GM18870 (cell line): ENCODE data around the gene ATXN1.

Source experiments
- ATAC-seq: cut with Tn5 transposase; IDR thresholded peaks from one replicate; pipeline ENCODE4 v1.9.1; 2021; ENCODE audit warnings: moderate library complexity; ENCODE audit not compliant: unreplicated experiment

Gene ATXN1

DNA sequence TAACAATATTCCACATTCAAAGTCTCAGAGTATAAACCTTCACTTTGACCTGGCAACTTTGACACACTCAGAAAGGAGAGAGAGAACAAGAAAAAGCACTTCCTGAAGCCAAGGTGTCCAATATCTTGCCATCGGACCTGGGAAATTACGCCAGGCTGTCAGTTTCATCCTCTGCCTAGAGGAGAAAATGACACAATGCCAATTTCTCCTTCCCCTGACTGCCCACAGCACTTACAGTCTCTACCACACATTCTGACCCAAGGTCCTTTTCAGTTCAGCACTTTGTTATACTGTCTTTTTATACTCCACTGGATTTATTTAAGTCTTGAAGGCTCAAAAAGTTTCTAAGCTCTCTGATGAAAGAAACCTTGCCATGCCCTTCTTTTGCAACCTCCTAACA lies 272.4 kb downstream of the ATXN1 start:
- ATAC-seq = no peak

DNA sequence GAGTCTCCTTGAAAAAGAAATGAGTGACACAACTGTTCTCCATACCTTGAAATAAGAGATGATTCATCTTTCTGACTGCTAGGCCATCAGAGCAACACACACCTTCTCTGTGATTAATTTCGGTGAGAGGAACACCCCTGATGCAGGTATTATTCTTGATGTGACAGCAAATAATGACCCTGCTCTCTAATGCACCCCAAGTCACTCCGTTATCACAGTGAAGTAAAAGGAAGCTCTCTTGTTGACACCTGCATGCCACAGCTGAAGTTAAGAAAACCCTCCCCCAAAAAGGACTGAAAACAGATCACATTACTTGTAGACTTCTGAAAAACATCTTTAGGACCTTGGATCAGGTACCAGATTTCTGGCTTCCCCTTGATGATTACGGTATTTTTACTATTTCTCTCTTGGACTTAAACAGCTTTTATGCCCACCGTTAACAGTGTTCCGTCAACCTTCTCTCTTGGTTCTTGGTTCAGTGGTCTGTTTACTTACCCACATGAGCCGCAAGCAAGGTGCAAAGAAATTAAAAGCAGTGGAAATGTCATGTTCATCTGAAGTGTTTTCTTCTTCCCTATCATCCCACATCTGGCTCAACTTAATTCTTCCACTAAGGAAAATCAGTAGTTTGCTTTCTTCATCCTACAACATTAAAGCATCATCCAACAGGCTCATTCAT lies 273.1 kb downstream of the ATXN1 start:
- no peak for ATAC-seq

DNA sequence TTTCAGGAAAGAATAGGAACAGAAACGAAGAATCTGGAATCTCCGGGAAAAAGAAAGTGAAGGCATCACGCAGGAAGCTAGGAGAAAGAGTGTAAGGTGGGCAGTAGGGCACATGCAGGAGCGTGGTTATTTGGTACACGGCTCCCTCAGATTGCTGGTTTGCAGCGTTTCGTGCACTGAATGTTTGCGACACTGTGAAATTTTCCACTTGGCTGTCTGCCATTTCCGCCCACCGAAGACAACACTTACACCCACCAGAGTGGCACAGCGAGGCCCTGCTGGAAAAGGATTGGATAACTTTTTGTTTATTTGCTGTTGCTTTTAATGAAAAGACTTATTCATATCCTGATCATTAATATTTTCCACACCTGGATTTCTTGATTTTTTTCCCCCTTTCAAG lies 274.6 kb downstream of the ATXN1 start:
- ATAC-seq = no peak

DNA sequence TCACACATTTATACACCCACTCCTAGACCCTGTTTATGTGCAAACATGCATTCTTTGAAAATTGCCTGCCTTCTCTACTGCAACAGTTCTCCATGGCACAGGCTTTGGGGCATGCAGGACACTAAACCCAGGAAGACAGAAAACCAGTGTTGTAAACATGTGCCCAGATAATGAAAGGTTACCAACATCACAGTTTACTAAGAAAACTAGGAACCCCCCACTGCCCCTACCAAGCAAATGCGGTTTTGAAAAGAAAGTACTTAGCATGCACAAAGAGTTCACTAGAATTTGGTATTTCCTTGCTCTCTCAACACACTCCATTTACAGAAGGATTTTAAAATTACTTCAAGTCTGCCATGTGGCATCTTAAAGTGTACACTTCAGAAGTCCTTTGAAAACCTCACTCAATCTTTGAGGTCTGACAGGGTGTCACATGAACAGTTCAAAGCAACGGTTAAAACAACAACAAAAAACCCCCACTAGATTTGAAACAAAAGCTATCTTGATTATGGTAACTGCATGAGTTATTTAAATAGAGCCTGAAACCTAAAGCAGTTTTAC lies 277.9 kb downstream of the ATXN1 start:
- no peak for ATAC-seq

DNA sequence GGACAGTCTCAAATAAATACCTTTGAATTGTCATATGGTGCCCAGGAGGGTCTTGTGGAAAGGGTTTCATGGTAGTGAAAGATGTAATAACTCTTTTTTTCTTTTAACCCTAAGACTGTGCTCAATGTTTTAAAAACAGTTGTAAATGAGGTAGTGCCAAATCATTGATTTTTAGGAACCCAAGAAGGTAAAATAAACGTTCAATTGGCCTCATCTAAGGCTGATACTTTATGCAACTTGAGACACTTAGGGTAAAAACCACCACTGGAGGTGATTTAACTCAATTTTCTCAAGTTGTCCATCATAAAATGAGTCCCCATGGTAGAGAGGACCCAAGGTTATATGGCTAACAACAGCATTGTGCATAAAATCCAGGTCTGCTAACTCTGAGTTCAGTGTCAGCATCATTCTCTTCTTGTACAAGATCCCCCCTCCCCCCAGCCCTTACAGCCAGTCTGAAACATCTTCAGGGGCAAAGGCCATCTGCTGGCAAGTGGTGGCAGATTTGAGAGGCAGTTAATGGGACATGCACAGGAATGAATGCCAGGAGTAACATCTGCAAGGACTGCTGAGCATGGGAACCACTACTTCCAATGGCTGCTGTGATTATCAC lies 278.5 kb downstream of the ATXN1 start:
- no peak for ATAC-seq

DNA sequence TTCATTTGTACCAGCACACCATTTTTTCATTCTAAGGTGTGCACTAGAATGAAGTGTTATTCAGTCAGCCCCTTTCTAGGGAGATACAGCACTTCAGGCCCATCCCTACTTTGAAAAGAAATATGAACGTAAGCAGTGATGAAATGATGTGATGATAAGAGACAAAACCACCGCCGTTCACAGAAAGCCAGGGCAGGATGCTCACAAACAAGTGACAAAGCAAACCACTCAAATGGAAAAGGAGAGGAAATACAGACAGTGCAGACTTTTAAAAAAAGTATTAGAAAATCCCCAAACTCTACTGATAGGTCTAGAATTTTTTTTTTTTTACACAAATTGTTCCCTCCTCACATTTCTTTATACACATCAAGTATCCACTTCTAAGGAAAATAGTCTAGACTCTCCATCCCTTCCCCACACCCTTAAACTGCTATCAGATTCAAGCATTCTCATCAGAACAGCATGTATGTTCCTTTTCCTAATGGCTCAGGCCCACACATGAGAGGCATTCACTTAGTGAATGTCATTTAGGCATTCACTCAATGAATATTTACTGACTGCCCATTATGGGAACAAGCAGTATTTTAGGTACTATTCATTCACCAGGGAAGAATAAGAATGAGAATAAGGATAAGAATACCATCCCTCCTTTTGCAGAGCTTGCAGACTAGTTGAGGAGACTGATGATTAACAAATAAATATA lies 279.4 kb downstream of the ATXN1 start:
- no peak for ATAC-seq

DNA sequence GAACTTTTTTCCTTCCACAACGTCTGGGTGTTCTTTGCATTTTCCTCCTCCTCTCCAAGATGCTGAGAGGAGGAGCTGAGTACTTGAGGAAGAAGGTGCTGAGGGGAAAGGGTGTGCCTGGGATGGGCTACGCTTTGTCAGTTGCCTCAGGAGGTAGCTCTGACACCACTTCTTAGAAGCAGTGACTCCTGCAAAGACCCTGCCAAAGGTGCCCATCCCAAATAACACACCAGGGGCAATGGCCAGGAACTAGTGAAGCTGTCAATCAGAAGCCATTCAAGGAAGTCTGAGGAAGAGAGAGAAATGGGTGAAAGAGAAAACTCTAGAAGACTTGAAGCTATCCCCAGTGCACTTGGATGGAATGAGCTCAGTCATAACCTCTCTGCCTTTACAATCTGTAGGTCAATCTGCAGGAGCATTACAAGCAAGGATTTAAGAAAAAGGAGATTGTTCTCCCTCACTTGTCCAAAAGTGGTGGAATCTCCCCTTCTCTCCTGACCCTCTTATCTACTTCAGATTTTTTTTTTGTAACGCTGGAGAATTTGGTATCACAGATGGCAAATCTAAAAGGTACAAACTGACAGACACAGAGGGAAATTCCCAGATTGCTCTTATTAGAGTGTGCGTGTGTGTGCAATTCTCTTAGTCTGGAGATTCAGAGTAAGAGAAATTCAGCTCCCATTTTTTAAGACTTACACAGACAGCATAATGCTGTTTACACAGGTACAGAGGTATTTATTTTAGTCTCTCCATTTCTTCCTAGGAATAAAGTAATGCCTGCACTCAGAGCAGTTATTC lies 280.3 kb downstream of the ATXN1 start:
- ATAC-seq = no peak

DNA sequence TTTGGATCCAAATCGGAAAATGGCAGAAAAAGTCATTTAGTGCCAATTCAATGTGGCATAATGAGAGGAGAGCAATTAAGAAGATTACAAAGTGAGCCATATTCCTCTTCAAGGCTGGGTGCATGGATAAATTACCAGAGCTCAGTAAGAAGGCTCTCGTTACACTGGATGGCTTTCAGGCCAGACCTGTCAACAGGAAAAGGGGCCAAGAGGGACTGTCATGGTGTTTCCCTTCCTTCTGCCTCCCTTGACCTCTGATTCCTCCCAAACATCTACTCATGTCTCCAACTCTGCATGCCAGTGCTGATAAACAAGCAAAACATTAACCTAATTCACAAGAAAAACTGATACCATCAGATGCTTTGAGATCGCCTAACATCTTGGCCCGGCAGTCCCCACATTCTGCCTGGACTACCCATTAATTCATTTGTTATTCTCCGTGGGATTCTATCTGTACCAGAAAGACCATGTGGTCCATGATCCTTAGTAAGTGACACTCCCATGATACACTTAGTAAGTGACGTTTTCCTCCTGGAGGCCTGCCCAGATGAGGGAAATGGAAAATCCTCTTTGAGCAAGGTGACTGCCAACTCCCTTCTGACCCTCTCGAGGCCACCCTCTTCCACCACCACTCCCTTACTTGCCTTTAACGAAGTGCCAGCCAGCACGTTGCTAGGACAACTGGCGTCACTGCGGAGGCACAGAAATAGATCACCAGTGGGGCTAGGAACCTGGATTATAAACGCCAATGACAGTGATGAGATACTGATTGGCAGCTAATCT lies 283.7 kb downstream of the ATXN1 start:
- no peak for ATAC-seq

DNA sequence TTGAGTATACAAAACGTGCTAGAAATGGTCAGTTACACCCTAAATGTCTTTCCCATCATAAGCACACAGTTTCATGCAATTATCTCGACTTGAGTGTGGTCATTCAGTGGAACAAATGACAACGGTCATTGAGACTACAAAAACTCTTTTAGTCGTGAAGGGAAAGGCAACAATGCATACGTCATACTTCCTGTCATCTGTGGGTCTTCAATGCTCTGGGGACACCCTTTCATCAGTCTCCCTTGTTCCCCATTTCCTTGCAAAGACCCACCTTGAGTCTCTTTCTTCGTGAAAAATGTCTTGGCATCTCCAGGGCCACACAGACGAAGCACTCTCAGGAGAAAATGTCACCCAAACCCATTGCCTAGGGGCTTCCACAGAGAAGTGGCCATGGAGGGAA lies 284.4 kb downstream of the ATXN1 start:
- ATAC-seq = no peak

DNA sequence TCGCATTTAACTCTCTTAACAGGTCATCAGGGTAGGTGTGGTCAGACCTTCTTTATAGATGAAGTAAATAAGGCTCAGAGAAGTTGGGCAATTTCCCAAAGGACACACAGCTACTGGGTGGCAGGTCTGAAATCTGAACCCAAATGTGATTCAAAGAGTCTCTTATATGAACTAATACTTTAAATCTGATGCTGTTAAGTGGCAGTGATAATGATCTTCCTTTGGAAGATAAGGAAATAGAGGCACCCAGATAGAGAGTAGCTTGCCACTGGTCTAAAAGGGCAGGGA lies 285.8 kb downstream of the ATXN1 start:
- ATAC-seq = no peak

DNA sequence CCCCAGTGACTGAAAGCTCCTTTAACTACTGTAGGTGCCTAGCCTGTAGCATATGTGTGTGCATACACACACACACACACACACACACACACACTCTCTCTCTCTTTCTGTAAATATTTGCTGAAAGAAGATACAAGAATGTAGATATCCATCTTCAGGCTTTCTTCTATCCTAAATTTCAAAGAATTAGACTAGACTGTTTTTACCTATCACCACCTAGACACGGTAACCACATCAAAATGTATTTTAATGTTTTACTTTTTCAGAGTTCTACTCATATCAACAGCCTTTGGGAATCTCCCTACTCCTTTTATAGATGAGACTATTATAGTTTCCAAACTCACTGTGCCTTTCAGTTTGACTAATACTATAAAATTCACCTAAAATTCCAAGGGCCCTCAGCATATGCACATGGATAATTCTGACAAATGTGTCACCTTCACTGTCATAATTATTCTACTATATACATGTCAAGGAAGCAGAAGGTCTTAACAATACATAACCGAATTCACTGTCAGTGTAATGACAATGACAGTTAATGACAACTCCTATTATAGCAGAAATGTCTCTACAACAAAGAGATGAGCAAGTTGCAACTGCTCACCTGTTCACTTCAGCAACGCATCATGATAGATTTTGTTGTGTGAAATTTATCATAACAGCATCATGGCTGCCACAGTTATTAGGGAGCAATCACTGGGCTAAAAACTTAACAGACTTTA lies 286.3 kb downstream of the ATXN1 start:
- peak; percentile 48 for ATAC-seq

DNA sequence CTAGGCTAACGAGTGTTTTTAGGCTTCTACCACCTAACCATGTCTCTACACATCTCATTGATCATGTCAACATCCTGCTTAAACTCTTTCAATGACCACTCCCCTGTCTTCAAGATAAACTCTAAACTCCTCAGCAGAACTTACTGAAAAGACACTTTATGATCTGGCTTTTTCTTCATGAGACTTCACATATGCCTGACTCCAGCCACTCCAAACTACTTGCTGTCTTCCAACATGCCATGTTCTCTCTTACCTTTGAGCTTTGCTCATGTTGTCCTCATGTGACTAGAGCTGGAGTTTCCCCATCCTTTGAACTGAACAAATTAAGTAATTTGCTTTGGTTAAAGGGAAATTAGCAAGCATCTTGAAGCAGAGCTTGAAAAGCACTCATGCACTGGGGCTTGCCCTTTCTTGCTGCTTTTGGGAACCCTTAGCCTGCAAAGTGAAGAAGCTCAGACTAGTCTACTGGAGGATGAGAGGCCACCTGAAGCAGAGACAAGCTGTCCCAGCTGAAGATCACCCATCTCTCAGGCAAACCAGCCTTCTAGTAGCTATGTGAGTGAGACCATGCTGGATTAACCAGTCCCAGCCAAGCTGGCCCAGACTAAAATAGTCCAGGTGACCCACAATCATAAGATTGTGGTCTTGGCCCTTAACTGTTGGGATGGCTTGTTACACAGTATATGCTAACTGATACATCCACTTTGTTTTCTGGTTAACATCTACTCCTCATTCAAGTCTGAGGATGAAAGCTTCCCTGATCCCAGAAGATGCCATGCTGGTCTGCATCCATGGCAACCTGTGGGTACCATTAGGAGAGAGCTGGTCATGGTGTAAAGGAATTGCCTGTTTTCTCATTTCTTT lies 287.1 kb downstream of the ATXN1 start:
- ATAC-seq = no peak

DNA sequence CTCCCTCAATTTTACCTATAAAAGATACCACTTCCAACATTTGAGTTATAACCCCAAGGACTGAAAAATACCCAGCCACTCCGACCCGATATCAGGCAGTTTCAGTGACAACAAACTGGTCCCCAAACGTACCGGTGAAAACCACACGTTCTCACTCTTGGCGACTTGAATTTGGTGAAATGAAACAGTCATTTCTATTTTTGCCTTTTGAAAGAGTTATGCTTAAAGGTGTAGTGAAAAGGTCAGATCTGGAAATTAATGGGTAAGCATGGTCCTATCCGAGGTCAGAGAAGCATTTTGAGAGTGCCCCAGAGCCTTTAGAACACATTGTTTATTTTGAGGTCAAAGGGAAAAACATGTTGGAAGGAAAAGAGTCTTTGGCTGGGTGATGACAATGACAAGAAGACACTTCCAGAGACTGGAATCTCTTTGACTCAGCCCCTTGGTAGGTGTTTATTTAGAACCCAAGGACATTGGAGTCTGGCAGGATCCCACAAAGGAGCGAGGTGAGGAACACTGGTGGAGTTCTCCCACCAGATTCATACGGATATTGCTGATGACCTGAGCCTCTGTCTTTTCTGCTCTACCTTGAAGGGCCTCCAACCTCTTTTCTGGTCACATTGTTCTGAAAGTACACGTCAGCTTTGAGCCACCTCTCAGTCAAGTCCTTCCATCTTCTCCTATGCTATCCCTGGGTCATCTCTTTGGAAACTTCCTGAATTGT lies 287.9 kb downstream of the ATXN1 start:
- peak; percentile 42 for ATAC-seq

DNA sequence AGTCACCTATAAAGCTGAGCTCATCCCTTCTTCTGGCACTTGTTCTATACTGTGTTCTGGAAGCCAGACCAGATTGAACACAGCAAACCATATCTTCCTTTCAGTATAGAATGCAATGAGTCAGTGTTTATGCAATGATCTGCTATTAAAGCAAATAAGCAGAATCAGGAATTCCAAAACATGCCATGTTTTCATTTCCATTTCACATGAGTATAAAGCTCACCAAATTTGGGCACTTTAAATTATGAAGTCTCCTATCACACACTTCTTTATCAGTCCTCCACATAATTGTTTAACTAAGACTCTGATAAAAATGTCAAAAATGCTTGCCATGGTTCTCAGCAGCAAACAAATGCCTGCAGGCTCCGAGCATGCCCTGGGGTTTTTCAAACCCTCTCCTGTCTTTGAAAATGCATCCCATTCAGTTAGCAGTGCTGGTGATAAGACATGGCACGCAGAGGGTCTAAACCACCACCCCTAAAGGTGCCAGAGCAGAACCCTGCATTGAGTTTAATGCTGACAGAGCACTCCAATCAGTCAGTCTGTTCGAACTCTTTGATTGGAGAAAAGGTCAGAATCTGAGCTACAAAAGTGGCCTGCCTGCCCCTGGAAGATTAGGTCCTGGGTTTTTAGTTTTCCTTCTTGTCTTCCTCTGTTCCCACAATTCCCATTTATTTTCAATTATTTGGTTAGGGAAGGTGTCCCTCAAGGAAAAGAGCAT lies 288.8 kb downstream of the ATXN1 start:
- no peak for ATAC-seq

DNA sequence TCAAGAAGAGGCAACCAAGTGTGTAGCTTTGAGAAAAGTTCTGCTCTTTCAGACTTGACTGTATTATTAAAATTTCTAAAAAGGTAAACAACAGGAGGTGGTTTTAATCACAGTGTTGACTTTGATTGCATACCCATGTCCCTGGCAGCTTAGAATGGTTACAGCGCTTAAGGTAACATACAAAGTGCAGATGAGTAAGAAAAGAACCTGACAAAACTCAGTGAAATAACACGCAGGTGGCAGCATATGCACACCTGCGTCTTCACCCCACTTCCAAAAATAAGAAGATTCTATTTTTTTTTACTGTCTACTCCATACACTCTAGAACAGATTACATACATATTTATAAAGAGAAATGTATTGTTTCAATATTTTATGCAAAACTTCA lies 289.4 kb downstream of the ATXN1 start:
- ATAC-seq = no peak

DNA sequence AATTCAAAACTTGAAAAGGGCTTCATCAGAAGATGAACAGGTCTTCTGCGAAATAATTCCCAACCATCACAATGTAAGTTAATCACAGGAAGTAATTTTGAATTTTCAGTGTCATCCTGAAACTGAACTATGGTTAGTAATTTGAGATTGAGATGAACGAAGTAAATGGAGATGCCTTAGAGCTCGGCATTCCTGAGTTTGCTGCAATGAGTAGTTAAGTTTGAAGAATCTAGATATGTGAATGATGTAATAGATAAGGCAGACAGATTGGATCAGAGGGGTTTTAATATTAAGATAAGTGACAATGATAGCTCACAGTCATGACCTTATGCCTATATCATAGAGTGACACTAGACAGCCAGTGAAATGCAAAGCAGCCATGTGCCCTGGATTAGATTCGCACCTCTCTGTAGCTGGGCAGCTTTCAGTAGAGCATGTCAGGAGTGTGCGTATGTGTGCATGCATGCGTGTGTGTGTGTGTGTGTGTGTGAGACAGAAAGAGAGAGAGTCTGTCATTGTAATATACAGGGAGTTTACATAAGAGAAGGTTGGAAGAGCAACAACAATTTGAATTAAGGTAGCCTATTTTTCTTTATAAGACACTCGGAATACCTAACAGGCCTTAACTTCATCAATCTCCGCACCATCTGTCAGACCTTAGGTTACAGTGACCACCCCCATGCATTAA lies 289.9 kb downstream of the ATXN1 start:
- ATAC-seq = peak; percentile 39

DNA sequence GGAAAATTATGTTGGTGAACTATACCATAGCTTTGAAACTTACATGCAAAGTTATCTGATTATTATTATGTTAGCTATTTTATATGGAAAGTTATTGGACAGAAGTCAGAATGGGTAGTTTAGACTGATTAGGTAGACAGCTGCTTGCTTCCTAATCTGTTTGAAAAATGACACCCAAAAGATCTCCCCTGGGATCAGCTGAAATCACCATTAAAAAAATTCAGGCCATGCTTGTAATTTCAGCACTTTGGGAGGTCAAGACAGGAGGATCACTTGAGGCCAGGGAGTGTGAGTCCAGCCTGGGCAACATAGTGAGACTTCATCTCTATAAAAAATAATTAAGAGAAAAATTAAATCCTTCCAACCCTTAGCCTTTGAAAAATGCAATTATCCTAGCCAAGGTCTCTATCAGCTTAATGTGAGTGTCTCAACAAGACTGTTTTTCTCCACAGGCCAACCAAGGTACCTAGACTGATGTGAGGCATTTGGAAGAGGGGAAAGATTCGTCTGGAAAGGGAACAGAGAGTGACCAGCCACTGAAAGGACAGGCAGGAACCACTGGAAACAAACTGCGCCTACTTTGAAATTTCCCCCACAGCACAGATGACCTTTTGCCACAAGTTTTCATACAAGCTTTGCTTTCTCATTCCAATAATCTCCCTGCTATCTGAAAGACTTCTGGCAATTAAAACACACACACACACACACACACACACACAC lies 290.6 kb downstream of the ATXN1 start:
- ATAC-seq = no peak
